NCI-H526 treated with DMSO at 0.1 percent for 48 hours (cell line): ENCODE measurements around the gene TMEM181.
A peak's percentile ranks its signal among the peaks of the same experiment; 100 is the strongest.
"Not testable (repeated sequence)": the region's sequence is repeated elsewhere in the genome, so short reads cannot be mapped to it uniquely, and the experiment has no call there.

ENCODE experiments used
- DNase-seq: peaks from one replicate; lab custom pipeline; 2025; lab: John Stamatoyannopoulos, UW

The TMEM181 gene

GRCh38 chr6:158596861-158597260 lies 37.0 kb downstream of the TMEM181 start:
- no peak for DNase-seq

- DNase-seq, result no peak
Measured at GRCh38 chr6:158597565-158597964, 37.7 kb downstream of the TMEM181 start.

- no peak for DNase-seq
Measured at GRCh38 chr6:158599635-158600034, 39.7 kb downstream of the TMEM181 start.

- DNase-seq, result no peak
Measured at GRCh38 chr6:158603261-158604047, 43.6 kb downstream of the TMEM181 start.

- DNase-seq, result no peak
Measured at GRCh38 chr6:158604048-158604406, 44.1 kb downstream of the TMEM181 start.

- DNase-seq, result peak; percentile 63
Measured at GRCh38 chr6:158605266-158605878, 45.5 kb downstream of the TMEM181 start.

GRCh38 chr6:158606011-158606410 lies 46.1 kb downstream of the TMEM181 start:
- not testable (repeated sequence) for DNase-seq

GRCh38 chr6:158606935-158607334 lies 47.0 kb downstream of the TMEM181 start:
- no peak for DNase-seq

GRCh38 chr6:158607411-158608170 lies 47.7 kb downstream of the TMEM181 start:
- no peak for DNase-seq

GRCh38 chr6:158608221-158608620 lies 48.3 kb downstream of the TMEM181 start:
- DNase-seq, result no peak

GRCh38 chr6:158609455-158610155 lies 49.7 kb downstream of the TMEM181 start:
- no peak for DNase-seq

- no peak for DNase-seq
Measured at GRCh38 chr6:158610319-158610968, 50.6 kb downstream of the TMEM181 start.

GRCh38 chr6:158611039-158611438 lies 51.1 kb downstream of the TMEM181 start:
- no peak for DNase-seq

- DNase-seq, result no peak
Measured at GRCh38 chr6:158611541-158612370, 51.9 kb downstream of the TMEM181 start.

GRCh38 chr6:158614606-158615005 lies 54.7 kb downstream of the TMEM181 start:
- DNase-seq, result not testable (repeated sequence)

- not testable (repeated sequence) for DNase-seq
Measured at GRCh38 chr6:158618289-158618688, 58.4 kb downstream of the TMEM181 start.

- no peak for DNase-seq
Measured at GRCh38 chr6:158619922-158620801, 60.3 kb downstream of the TMEM181 start.

GRCh38 chr6:158620963-158621693 lies 61.2 kb downstream of the TMEM181 start:
- no peak for DNase-seq
